GM18868 (cell line): ENCODE data around the gene DCST2.
A peak's percentile ranks its signal among the peaks of the same experiment; 100 is the strongest.
"Not testable (repeated sequence)": the region's sequence is repeated elsewhere in the genome, so short reads cannot be mapped to it uniquely, and the experiment has no call there.

ENCODE experiments used
- ATAC-seq: cut with Tn5 transposase; IDR thresholded peaks from one replicate; pipeline ENCODE4 v1.9.1; 2021; ENCODE audit warnings: mild to moderate bottlenecking, moderate library complexity; ENCODE audit not compliant: unreplicated experiment

DCST2 gene

DNA sequence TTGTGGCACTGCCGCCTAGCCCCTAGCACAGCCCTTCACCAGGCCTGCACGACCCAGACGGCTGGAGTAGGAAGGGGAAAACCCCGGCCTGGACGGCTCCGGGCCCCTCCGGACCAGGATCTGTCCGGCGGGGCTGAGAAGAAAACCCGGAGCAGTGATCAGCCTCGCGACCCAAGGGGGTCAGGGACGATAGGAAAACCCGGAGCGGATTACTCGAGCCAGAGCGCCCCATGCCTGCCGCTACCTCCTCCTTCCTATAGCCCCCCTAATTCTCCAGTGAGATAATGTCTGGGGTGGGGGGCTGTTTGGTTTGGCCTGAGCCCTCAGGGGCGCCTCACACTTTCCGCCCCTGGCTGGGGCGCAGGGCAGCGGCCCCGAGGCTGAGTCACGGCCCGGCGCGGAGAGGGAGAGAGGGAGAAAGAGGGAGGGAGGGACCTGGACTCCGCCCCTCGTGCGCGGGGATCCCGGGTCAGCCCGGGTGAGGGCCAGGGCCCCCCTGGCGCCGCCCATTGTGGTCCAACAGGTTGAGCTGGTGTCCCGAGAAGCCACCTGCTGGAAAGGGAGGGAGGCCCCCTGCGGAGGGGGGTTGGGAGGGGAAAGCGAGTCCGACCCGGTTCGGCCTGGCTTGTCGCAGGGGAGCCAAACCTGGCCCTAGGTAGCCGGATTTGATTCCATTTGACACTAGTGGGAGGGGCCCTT, 32.7 kb downstream of the DCST2 start:
- ATAC-seq = peak; percentile 36

DNA sequence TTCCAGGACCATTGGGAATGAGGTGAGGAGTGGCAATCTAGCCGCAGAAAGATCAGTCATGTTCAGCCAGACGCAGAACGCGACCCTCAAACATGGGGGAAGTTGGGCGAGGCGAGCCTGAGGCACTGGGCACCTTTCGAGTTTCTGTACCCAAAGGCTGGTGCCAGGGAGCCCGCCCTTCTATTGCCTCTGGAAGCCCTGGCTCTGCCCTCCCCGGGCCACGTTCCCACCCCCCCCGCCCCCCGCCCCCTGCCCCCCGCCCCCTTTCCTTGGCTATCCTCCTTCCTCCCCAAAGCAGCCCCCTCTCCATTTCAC, 33.2 kb downstream of the DCST2 start:
- ATAC-seq = no peak

DNA sequence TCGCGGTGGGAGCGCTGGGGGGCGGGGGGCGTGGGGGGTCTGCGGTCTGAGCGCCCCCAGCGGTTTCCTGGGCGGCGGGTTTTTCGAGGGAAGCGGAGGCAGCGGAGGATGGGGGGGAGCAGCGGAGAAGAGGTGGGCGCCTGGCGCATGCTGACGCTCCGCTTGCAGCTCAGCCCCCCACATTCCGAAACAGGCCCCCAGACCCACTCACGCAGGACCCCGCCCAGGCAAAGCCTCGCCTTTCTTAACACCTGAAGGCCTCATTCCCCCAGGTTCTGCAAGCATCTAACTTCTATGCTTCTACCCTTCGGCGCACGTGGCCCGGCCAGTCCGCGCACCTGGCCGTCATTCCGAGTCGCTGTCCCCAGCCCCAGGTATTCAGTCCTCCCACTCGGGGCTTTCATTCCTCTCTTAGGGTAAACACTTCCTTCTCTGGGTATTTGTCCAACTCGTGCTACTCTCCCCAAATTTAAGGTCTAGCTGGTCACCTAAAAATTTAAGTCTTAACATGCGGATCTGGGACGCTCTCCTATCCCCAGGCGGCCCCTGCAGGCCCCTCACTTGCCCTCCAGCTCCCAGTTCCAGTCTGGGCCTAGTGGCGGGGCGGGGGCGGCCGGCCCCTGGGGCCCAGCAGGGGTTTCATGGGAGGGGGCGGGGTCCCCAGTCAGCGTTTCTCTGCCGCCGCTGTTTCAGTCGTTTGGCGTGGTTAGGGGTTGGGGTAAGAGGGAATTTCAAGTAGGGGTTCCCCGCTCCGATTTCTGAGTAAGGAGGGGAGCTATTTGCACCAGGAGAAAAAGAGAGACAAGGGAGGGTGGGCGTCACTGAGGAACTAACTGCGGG, 33.8 kb downstream of the DCST2 start:
- no peak for ATAC-seq

DNA sequence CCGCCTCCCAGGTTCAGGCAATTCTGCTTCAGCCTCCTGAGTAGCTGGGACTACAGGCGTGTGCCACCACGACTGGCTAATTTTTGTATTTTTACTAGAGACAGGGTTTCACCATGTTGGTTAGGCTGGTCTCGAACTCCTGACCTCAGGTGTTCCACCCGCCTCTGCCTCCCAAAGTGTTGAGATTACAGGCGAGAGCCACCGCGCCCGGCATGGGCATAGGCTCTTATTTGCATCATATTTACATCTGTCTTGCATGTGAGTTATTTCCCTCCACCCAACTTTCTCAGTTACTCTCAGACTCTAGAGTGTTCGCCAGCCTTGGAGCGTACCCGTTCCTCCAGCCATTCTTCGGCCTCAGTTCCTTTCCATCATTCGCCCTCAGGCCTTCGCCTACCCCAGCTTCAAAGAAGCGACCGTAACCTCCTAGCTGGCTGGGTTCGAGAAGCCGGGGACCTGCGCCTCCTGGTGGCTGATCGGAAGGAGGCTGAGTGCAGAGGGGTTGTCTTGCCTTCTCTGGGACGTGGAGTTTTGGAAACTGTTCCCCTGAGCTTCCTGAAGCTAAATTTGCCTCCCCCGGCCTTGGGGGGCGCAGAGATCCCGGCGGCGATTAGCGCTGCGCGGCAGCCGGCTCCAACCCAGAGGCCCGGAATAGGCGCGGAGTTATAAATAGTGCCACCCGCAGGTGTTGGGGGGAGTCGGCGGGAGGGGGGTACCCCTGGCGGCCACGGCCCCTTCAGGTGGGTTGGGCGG, 34.6 kb downstream of the DCST2 start:
- no peak for ATAC-seq

DNA sequence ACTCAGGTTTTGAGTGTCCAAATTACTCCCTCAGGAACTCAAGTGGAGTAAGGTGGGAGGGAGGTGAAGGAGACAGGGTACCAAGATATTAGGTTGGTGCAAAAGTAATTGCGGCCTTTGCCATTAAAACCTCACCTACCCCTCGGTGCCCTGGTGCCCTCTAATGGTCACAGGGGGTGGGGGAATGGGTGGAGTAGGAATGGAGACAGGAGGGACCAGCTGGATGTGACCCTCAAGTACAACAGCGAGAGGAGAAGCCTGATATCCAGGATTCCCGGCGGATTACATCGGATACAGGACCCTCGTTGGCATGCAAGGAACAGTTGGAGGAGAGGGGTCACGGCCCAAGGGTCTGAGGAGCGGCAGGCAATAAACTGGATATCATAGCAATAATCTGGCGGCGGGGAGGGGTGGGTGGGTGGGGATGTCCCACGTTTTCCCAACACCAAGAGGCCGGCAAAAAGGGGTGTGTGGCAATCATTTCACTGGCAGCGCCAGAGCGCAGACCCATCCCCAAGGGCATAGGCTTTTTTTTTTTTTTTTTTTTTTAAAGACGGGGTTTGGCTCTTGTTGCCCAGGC, 35.3 kb downstream of the DCST2 start:
- no peak for ATAC-seq

DNA sequence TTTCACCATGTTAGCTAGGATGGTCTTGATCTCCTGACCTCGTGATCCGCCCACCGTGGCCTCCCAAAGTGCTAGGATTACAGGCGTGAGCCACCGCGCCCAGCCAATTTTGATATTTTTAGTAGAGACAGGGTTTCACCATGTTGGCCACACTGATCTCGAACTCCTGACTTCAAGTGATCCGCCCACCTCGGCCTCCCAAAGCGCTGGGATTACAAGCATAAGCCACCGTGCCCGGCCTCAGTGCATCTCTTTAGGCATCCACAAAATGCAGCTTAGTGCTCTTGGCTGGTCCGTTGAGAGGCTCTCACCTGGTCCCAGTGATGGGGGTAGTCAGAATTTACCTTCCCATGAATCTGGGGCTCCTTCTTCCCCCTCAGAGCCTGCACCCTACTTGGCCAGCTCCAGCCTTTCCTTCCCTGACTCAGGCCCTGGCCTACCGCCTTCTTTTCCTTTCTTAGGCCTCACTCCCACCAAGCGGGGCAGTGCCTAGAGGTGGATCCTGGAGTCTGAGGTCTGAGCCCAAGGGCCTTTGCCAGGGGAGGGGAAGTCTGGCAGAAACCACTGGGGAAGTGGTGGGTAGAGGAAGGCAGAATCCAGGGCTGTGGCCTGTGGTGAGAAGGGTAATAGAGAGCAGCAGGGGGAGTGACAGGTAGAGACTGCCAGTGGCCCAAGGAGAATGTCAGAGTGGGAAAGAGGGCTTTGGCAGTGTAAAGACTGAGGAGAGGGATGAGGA, 36.4 kb downstream of the DCST2 start:
- ATAC-seq = no peak

DNA sequence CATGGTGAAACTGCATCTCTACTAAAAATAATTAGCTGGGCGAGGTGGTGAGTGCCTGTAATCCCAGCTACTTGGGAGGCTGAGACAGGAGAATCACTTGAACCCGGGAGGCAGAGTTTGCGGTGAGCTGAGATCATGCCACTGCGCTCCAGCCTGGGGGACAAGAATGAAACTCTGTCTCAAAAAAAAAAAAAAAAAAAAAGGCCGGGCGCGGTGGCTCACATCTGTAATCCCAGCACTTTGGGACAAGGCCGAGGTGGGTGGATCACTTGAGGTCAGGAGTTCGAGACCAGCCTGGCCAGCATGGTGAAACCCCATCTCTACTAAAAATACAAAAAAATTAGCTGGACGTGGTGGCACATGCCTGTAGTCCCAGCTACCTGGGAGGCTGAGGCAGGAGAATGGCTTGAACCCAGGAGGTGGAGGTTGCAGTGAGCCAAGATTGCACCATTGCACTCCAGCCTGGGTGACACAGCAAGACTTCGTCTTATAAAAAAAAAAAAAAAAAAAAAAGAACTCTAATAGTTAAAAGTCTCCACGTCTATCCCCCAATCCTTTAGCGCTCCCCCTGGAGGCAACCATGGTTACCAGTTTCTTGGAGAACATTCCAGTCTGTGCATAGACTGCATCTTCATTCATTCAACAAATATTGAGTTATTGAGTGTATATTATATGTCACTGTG, 38.1 kb downstream of the DCST2 start:
- not testable (repeated sequence) for ATAC-seq

DNA sequence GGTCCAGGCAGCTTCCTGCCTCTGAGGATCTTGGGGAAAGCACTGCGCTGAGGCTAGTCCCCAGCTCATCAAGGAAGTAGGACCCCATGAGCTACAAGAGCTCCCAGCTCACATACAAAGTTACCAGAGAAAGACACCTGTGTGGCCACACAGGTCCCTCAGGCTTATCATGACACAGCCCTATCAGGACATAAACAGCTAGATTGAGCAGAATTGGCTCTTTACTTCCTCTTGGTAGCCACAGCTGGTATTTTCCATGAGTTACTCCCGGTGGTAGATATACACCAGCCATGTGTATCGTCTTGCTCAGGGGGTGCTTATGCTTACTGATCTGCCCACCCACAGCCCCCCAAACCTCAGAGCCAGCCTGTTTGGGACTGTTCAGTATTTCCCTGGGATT, 39.0 kb downstream of the DCST2 start:
- ATAC-seq = no peak

DNA sequence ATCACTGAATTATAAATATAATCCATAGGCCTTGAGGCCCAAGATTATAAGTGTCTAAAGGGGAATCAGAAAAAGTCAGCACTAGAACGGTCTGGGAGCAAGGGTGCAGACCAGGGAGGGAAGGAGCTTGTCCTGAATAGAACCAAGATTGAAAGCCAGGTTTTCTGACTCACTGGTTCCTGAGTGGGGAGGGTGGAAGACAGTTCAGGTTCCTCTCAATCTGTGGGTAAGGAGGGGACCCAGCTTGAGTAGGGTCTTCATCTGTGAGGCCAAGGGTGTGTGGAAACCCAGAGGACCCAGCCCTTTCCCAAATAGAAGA, 39.4 kb downstream of the DCST2 start:
- ATAC-seq = no peak

DNA sequence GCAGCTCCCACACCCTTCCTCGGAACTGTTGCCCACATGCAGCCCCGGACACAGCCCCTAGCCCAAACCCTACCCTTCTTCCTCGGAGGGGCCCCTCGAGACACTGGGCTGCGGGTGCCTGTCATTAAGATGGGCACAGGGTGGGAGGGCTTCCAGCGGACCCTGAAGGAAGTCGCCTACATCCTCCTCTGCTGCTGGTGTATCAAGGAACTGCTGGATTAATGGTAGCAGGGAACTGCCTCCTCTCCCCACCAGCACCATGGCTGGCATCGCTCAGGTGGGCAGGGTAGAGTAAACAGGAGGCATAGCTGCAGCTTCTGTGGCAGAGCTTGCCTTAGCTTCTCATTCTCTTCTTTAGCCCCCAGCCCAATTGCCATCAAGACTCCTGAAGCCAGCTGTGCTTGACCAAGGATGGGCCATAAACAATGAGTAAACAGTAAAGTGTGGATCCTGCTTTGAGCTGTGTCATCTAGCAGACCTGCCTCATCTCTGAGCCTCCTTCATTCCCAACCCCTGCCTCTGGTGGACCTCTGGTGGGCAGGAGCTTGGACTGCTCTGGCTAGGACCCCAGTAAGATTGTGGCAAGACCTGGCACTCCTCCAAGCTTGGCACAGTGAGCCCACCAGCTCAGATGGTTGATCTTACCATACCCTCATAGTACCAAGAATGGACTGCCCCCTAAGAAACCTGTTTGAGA, 39.9 kb downstream of the DCST2 start, which contains the start of gene LENEP:
Gene LENEP, plus strand, starts transcription at position 15 of the 697 bp plus-strand sequence. Its CDS starts 22 bp downstream, at position 37.
- no peak for ATAC-seq

DNA sequence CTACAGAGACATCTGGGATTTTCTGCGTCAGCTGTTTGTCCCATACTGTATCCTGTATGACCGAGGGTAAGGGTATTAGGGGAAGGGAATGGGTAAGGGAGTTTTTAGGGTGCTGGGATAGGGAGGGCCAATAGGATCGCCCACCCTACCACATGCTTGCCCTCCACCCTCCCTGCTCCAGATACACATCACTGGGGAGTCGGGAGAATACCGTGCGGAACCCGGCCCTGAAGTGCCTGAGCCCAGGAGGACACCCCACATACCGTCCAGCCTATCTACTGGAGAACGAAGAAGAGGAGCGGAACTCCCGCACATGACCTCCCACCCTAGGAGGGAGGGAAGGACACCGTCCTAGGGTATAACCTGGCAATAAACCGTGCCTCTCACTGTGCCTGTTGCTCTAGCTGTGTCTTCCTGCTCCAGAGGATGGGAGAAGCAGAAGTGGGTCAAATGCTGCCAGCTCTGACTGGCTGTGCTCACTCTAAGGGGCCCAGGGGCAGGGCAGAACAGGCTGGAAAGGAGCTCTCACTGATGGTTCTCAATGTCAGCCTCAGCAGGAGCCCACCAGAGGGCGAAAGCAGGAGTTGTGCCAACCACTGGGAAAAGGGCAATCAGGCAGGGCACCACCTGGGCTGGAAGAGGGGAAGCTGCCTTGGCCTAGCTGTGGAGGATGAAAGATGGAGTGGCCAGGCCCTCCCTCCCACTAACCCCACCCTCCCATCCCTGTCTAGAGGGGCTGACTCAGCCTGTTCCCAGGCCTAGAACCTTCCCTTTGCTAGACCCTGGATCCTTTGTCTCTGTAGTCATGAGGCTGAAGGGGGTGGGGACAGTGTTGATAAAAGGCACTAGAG, 40.6 kb downstream of the DCST2 start:
- ATAC-seq = no peak

DNA sequence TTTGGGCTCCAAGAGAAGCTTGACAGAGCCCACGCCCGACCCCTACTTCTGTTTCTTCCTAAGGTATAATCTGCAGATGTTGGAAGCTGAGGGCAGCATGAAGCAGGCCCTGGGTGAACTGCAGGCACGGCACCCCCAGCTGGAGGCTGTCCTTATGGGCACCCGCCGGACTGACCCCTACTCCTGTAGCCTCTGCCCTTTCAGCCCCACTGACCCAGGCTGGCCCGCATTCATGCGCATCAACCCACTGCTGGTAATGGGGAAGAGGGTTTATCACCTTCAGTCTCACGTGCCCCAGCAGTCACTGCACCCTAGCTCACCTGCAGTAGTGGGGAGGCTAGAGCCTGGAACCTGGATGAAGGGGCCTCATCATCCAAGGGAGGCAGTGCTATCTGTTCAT, 43.3 kb downstream of the DCST2 start:
- no peak for ATAC-seq

DNA sequence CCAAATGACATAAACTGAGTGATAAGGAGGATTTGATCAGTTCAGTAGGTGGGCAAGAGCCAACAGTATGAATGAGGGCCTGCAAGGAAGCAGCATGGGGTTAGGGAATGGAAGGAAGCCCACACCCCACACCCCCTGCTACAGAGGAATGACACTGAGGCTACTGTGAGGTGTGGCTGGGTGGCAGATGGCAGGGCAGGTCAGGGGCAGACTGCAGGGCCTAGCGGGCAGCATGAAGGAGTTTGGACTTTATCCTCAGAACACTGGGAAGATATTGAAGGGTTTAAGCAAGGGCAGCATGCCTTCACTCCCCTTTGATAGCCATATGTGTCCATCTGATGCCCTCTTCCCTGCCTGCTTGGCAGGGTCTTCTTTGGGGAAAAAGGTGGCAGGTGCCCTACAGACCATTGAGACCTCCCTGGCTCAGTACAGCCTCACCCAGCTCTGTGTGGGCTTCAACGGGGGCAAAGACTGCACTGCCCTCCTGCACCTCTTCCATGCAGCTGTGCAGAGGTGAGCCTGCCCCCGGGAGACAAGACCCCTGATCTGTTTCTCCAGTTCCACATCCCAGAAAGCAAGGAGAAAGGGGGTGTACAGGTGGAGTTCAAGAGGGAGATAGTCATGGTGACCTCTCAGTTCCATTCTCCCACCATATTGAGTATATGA, 44.3 kb downstream of the DCST2 start:
- no peak for ATAC-seq

DNA sequence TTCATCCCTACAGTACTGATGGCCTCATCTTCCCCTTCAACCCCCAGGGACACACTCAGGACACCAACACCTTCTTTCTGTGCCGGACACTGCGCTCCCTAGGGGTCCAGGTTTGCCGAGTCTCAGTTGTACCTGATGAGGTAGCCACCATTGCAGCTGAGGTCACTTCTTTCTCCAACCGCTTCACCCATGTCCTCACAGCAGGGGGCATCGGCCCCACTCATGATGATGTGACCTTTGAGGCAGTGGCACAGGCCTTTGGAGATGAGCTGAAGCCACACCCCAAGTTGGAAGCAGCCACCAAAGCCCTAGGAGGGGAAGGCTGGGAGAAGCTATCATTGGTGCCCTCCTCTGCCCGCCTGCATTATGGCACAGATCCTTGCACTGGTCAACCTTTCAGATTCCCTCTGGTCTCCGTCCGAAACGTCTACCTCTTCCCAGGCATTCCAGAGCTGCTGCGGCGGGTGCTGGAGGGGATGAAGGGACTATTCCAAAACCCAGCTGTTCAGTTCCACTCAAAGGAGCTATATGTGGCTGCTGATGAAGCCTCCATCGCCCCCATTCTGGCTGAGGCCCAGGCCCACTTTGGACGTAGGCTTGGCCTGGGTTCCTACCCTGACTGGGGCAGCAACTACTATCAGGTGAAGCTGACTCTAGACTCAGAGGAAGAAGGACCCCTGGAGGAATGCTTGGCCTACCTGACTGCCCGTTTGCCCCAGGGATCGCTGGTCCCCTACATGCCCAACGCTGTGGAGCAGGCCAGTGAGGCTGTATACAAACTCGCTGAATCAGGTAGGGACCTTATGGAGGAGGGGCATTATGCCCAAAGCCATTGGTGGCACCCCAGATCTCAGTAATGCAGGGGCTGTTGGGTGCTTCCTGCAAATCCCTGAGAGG, 45.3 kb downstream of the DCST2 start:
- ATAC-seq = no peak

DNA sequence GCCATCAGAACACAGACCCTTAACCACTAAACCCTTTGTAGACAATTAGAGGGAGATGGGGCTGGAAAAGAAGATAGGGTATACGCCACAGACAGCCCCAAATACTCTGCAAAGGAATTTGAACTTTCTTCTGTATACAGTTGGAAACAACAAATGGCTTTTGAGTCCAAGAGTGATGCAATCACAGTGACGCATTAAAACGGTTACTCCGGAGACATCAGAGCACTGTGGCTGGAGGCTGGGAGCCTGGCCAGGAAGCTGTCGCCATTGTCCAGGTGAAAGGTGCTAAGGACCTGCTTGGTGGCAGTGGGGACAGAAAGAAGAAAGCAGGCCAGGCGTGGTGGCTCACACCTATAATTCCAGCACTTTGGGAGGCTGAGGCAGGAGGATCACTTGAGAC, 46.3 kb downstream of the DCST2 start:
- ATAC-seq = no peak

DNA sequence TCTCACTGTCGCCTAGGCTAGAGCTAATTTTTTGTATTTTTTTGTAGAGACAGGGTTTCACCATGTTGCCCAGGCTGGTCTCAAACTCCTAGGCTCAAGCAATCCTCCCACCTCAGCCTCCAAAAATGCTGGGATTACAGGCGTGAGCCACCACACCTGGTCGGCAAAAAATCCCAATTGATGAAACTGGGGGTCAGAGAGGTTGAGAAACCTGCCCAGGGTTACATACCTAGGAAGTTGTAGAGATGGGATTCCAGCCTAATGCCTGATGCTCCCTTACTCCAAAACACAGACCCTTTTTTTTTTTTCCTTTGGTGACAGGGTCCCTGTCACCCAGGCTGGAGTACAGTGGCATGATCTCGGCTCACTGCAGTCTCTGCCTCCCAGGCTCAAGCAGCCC, 46.8 kb downstream of the DCST2 start:
- not testable (repeated sequence) for ATAC-seq

DNA sequence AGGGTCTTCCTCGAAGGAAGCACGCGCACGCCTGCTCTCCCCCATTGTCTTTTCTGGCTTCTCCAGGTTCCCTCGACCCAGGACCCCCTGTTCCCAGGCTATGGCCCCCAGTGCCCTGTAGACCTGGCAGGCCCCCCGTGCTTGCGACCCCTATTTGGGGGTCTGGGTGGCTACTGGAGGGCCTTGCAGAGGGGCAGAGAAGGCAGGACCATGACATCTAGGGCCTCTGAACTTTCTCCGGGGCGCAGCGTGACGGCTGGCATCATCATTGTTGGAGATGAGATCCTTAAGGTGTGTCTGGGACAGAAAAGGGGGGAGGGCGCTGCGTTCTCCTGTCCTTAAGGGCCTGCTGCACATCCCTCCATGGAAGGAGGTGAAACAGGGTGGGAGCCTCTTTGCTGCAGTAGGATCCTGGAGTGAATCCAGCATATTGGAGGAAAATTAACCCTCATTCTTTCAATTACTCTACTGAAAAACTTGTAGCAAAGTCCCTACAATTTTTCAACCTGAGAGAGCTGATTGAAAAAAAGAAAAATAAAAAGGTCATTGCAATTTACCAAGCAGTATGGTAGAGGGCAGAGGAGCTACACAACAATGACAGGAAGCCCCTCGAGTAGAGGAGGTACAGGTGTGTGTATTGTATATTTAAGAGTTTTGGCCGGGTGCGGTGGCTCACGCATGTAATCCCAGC, 49.7 kb downstream of the DCST2 start:
- ATAC-seq = no peak
